Fibroblast of lung (primary cell): ENCODE measurements around the gene ZBTB4.

Experiments
- EZH2 ChIP-seq: IDR thresholded peaks from 2 replicates; pipeline ENCODE4 v1.5.1; 2012; ENCODE audit warnings: low read length, control low read depth, mild to moderate bottlenecking; ENCODE audit errors: missing control alignments
- TF ChIP-seq, protein P1 (sequence below), 2 donors: IDR thresholded peaks in 1 of 2; conservative IDR thresholded peaks in 1 of 2; 1 replicate in 1 of 2; 2 replicates in 1 of 2; pipeline ENCODE4 v1.5.1; 2011 to 2012; ENCODE audit warnings: low read length in 2 of 2, control low read depth in 1 of 2, inconsistent platforms in 1 of 2, low read depth in 1 of 2, mild to moderate bottlenecking in 1 of 2

DNA sequence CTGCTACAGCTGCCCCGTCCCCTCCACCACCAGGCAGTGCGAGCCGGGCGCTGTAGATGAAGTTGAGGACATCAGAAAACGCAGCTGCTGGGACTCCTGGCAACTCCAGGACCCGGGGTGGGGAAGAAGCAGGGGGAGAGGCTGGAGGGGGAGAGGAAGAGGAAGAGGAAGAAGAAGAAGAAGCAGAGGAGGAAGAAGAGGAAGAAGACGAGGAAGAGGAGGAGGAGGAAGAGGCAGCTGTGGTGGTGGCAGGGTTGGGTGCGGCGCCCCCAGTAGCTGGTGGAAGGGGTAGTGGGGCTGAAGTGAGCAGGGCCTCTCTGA is 13.2 kb downstream of the ZBTB4 start:
- TF ChIP-seq, protein P1, sequence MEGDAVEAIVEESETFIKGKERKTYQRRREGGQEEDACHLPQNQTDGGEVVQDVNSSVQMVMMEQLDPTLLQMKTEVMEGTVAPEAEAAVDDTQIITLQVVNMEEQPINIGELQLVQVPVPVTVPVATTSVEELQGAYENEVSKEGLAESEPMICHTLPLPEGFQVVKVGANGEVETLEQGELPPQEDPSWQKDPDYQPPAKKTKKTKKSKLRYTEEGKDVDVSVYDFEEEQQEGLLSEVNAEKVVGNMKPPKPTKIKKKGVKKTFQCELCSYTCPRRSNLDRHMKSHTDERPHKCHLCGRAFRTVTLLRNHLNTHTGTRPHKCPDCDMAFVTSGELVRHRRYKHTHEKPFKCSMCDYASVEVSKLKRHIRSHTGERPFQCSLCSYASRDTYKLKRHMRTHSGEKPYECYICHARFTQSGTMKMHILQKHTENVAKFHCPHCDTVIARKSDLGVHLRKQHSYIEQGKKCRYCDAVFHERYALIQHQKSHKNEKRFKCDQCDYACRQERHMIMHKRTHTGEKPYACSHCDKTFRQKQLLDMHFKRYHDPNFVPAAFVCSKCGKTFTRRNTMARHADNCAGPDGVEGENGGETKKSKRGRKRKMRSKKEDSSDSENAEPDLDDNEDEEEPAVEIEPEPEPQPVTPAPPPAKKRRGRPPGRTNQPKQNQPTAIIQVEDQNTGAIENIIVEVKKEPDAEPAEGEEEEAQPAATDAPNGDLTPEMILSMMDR (conservative IDR thresholded peaks at IDR 0.05 in 1 of 2, IDR thresholded peaks at IDR 0.05 in 1 of 2; ENCODE audit: low read depth in 1 of 2, low read length in 2 of 2): no peak
- no peak for TF ChIP-seq EZH2
